ENCODE measurements around the gene YIPF6. TPM values are rescaled to one million over a fixed set of nuclear protein-coding genes. Genes with fewer than 3 reads are reported as not detected.

Gene YIPF6
- total and polyA plus RNA-seq, 2 donors (not counting 3 experiments of a cell fraction or from before 2014, with no cell fraction given) = 17.1 to 29.6 TPM

DNA sequence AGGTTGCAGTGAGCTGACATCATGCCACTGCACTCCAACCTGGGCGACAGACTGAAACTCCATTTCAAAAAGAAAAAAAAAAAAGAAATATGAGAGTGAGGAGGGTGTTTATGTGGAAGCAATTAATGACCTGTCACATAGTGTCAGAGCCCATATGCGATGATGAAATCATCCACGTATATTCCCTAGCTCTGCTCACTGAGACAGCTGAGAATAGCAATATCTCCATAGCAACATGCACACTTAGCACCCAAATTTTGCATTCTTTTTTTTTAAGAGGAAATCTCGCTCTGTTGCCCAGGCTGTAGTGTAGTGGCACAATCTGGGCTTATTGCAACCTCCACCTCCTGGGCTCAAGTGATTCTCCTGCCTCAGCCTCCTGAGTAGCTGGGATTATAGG is 34.1 kb upstream of the YIPF6 start:
- intact Hi-C loops (cut with micrococcal nuclease) = loop anchor here (5.0 kb wide), 1 partner anchor 227 kb away; no protein-coding TSS in a partner anchor
- DNase-seq (ENCODE audit: low read depth, low spot score) (no peak), FAIRE-seq (no peak)
- no peaks in the 10 kb centered on the region for H3K4me1 ChIP-seq (ENCODE audit: control insufficient read depth, extremely low read depth, insufficient read depth, low read length)
- no peaks in the 10 kb centered on the region for H3K27me3 ChIP-seq (ENCODE audit: control insufficient read depth in 2 of 2, insufficient read depth in 2 of 2, low read length in 2 of 2)
- no peak overlapping the region for H3K27ac ChIP-seq (ENCODE audit: insufficient read depth, low read depth, low read length)
- no peaks in the 10 kb centered on the region for H3K79me2 ChIP-seq (ENCODE audit: control insufficient read depth, insufficient read depth, low read length)
- no peaks in the 10 kb centered on the region for H3K9me1 ChIP-seq (replicated peaks; ENCODE audit: control insufficient read depth, extremely low read depth, insufficient read depth, low read length)
- H3K36me3 ChIP-seq (ENCODE audit: control insufficient read depth in 2 of 2, extremely low read depth in 1 of 2, insufficient read depth in 2 of 2, low read length in 2 of 2) = no peaks in the 10 kb centered on the region
- no peaks in the 10 kb centered on the region for H3K9me3 ChIP-seq (replicated peaks; ENCODE audit: control insufficient read depth, insufficient read depth, low read length)
- H3K9ac ChIP-seq (replicated peaks; ENCODE audit: extremely low read depth, insufficient read depth, low read length) = no peak overlapping the region
- dilution Hi-C loops (cut with MboI; ENCODE audit: extremely low pct_ligation_motif_present, low sequenced_read_pairs) = no loop called here
- CTCF ChIA-PET = interaction anchor here (3.9 kb wide), 1 partner anchor 268 kb away, joined by 59 read pairs; no protein-coding TSS in a partner anchor
- no TSS peak for BruUV-seq (replicated peaks)
- POLR2A ChIA-PET = no interaction called here
- no peaks in the 10 kb centered on the region for H4K20me1 ChIP-seq (replicated peaks; ENCODE audit: control insufficient read depth, extremely low read depth, insufficient read depth, low read length)
- TF ChIP-seq MYC (IDR thresholded peaks at IDR 0.05; ENCODE audit: low read depth, low read length) (no peak), GATA2 (IDR thresholded peaks at IDR 0.05; ENCODE audit: insufficient read depth, insufficient read length, low read depth, low read length) (no peak), FOS (IDR thresholded peaks at IDR 0.05; ENCODE audit: borderline replicate concordance, insufficient read depth, low read length) (no peak), JUN (IDR thresholded peaks at IDR 0.05; ENCODE audit: borderline replicate concordance, insufficient read depth, insufficient read length, low read depth) (no peak), POLR2A (IDR thresholded peaks at IDR 0.05; ENCODE audit: low read depth, low read length) (no peak), POLR2AphosphoS5 (IDR thresholded peaks at IDR 0.05; ENCODE audit: insufficient read depth, low read depth, low read length) (no peak), EZH2 (IDR thresholded peaks at IDR 0.05; ENCODE audit: borderline replicate concordance, low read depth, low read length, severe bottlenecking) (no peak)
- TF ChIP-seq, protein P1, sequence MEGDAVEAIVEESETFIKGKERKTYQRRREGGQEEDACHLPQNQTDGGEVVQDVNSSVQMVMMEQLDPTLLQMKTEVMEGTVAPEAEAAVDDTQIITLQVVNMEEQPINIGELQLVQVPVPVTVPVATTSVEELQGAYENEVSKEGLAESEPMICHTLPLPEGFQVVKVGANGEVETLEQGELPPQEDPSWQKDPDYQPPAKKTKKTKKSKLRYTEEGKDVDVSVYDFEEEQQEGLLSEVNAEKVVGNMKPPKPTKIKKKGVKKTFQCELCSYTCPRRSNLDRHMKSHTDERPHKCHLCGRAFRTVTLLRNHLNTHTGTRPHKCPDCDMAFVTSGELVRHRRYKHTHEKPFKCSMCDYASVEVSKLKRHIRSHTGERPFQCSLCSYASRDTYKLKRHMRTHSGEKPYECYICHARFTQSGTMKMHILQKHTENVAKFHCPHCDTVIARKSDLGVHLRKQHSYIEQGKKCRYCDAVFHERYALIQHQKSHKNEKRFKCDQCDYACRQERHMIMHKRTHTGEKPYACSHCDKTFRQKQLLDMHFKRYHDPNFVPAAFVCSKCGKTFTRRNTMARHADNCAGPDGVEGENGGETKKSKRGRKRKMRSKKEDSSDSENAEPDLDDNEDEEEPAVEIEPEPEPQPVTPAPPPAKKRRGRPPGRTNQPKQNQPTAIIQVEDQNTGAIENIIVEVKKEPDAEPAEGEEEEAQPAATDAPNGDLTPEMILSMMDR (IDR thresholded peaks at IDR 0.05; ENCODE audit: extremely low read depth in 1 of 2, insufficient read depth in 1 of 2, low read depth in 1 of 2, low read length in 2 of 2) = no peak
- TF ChIP-seq, protein P2, sequence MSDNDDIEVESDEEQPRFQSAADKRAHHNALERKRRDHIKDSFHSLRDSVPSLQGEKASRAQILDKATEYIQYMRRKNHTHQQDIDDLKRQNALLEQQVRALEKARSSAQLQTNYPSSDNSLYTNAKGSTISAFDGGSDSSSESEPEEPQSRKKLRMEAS (IDR thresholded peaks at IDR 0.05; ENCODE audit: insufficient read depth, insufficient read length) = no peak
- no peak overlapping the region for H3K4me2 ChIP-seq (ENCODE audit: insufficient read depth, low read length)
- H2AFZ ChIP-seq (ENCODE audit: low read depth, low read length) = no peak overlapping the region
- H3K4me3 ChIP-seq (replicated peaks in 1 of 3; ENCODE audit: insufficient read depth in 1 of 3, low read depth in 1 of 3, low read length in 3 of 3) = no peak overlapping the region
